GM21717 (cell line): ENCODE measurements around the gene SREBF2.
A peak's percentile ranks its signal among the peaks of the same experiment; 100 is the strongest.

ENCODE experiments used
- ATAC-seq: cut with Tn5 transposase; IDR thresholded peaks from one replicate; pipeline ENCODE4 v1.9.1; 2021; ENCODE audit warnings: mild to moderate bottlenecking, moderate library complexity; ENCODE audit not compliant: unreplicated experiment

SREBF2 gene

DNA sequence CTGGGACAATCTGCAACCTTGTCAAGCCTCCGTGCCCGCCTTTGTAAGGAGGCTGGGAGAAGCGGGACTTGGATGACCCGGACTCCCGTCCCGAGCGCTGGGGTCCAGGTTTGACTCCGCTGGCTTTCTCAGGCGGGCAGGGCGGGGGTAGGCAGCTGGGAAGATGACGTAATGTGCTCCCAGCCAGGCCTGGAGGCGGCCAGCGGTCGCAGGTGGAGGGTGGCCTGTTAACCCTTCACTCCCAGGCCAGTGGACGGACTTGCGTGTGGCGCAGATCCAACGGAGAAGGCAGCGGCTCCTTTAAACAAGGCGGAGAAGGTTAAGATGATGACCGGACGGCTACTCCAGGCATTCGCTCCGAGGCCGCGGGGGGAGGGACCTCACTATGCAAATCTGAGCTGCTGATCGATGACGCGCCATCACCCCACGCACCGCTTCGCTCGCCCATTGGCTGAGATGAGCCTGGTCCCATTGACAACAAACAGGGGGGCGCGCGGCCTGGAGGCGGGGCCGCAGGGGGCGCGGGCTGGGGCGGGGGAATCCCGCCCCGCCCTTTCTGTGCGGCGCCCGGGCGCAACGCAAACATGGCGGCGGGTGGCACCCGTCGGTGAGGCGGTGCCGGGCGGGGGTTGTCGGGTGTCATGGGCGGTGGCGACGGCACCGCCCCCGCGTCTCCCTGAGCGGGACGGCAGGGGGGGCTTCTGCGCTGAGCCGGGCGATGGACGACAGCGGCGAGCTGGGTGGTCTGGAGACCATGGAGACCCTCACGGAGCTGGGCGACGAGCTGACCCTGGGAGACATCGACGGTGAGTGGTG lies at the start of gene SREBF2:
Gene SREBF2, plus strand, starts transcription at position 553 of the 816 bp plus-strand sequence. Its CDS starts 166 bp downstream, at position 719.
- ATAC-seq: peak; percentile 70

GRCh38 chr22:41787331-41787730 lies 45.6 kb upstream of the SREBF2 start:
- ATAC-seq: no peak

DNA sequence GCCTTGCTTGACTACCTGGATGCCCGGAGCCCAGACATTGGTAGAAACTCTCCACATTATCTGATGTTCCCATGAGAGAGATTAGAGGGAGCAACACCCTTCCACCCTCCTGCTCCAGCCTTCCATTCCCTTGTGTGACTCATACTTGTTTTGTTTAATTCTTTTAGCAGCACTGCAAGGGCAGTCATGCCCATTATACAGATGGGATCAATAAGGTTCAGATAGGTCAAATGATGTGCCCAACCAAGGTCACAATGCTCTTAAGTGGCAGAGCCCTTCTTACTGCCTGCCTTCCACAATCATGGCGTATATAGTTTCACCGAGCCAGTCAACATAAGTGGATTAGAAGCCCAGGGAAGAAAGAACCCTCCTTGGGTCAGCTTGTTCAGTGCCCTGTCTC lies 39.0 kb upstream of the SREBF2 start:
- no peak for ATAC-seq

DNA sequence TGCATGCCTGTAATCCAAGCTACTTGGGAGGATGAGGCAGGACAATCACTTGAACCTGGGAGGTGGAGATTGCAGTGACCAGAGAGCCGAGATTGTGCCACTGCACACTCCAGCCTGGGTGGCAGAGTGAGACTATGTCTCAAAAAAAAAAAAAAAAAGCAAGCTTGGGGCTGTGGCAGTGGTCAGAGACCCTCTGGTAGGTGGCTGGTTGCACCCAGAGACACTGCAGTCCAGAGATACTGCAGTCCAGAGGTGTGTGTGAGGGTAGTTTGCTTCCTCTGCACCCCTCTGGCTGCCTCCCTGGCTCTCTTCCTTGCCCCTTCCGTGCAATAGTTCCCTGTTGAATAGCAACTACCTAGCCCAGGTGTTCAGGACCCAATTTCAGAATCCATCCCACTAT lies 34.2 kb upstream of the SREBF2 start:
- no peak for ATAC-seq

DNA sequence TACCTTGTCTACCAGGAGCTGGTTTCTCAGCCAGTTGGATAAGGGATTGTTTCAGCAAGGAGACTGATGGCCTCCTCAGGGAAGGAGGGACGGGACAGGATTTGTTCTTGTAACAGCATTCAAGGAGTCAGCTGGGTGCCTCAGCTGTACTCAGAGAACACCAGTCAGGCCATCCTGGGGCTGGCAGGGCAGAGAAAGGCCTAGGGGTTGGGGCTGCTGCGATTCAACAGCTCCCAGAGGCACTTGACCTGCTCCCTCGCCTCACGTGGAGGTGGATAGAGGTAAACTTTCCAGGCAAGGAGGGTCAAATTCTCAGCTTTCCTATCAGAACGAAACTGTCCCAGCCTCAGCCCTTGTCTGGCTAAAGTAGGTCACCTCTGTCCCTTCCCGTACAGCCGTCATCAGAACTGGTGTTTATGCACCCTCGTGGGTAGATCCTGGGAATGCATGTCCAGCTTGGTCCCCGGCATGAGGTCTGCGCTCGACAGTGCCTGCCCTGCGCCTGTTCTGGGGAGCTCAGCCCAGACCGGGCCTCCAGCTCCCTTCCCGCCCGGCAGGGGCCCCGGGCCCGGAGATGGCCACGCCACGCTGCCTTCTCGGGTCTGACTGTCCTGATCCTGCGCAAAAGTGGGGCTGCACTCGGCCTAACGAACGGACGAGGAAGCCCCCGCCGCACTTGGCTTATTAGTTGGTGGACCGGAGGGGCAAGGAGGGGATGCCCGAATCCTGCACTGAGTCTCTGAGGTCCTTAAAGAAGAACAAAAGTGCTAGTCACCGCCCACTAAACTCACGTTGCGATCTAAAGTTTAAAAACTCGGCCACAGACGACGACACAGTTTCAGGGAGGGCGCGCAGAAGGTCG lies 33.2 kb upstream of the SREBF2 start:
- ATAC-seq: peak; percentile 8

- ATAC-seq: peak; percentile 85
These were observed 32.4 kb upstream of the SREBF2 start, which contains the start of gene CCDC134 for GRCh38 chr22:41800348-41801146. Gene CCDC134 (plus strand): TSS chr22:41800679. CDS start chr22:41808891, 8,212 bp downstream.

DNA sequence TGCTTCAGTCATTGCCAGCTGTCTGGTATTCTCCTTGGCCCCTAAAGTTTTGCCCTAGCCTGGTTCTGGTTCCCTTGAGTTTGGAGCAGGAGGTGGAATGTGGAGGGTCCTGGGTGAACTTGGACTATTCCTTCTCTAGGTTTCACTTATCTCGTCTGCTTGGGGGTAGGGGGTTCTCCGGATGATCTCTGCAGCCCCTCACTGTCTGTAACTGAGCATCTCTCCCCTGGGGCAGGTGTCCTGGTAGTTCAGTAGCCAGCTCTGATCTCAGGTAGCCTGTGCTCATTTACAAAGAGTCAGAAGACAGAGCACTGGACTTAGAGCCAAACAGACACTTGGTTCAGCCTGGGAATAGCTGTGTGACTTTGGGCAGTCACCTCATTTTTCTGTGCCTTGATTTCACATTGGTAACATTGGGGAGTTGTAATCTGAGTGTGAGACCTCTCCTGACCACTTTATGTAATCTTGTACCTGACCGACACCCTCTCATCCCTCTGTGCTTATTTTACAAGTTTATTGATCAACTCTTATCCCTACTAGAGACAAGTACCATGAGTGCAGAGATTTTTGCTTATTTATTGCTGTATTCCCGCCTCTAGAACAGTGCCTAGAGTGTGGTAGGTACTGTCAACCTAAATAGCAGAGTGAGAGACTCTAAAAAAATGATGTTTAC lies 31.6 kb upstream of the SREBF2 start:
- ATAC-seq: no peak

DNA sequence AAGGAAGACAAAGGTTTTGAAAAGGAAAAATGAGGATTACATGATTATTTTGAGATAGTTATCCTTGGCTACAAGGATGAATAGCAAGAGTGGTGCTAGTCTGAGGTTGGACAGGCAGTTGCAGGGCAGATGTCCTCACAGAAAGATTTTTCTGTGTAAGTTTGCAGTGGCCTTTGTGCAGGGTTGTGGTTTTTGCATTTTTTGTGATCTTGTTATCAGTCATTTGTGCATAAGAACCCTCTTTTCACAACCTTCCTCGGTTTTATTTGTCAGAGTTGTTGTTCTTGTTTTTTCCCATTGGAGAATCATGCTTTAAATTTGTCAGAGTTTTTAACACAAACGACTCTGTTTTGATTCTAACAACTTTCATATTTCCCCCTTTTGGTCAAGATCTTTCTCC lies 31.0 kb upstream of the SREBF2 start:
- no peak for ATAC-seq

DNA sequence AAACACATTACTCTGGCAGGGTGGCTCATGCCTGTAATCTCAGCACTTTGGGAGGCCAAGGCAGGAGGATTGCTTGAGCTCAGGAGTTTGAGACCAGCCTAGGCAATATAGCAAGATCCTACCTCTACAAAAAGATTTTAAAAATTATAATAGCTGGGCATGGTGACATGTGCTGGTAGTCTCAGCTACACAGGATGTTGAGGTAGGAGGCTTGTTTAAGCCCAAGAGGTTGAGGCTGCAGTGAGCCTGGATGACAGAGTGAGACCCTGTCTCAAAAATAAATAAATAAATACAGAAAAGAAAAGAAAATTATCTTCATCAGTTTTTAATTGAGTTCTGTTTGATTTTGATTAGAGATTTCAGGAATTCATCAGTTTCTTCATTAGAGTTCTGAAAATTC lies 27.3 kb upstream of the SREBF2 start:
- no peak for ATAC-seq

DNA sequence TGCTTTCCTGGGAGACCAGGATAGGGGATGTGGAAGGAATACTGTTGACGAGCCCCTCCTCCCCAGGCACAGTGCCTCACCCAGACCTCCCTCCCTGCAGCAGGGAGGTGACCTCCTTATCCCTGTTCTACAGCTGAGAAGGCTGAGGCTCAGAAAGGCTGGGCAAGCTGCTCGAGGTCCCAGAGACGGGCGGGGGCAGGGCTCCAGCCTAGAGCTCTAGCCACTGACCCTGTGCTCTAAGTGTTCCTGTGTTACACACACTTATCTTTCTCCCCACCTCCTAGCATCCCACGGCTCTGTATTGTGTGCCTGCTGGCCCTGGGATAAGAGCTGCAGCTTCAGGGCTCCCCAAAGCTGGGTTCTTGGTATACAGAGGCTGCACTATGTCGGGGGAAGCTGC lies 24.5 kb upstream of the SREBF2 start:
- ATAC-seq: no peak

- no peak for ATAC-seq
These were observed 22.9 kb upstream of the SREBF2 start for GRCh38 chr22:41810022-41810421.

DNA sequence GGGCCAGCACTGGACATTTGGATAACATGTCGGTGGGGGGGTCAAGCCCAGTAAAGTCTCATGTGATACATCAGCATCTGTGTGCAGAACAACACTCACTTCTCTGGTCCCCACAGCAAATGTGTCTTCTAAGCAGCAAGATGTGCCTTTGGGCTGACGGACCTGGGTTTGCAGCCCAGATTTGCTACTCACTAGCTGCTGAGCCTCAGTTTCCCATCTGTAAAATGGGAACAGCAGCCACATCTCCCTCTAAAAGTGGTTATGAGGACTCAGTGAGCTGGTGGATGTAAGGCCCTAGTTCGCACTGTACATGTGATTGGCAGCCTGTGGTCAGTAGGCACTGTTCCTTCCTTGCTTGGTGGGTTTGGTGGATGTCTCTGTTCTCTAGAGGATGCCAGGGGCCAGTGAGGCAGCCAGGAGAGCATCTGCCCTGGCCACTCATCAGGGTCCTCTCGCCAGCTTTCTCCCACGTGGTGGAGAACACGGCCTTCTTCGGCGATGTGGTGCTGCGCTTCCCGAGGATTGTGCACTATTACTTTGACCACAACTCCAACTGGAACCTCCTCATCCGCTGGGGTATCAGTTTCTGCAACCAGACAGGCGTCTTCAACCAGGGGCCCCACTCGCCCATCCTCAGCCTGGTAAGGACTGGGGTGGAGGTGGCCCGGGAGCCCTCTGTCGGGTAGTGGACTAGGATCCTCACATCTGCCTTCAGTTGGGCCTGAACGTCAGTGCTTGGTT lies 19.9 kb upstream of the SREBF2 start:
- no peak for ATAC-seq

GRCh38 chr22:41813726-41814410 lies 19.0 kb upstream of the SREBF2 start:
- ATAC-seq: no peak

GRCh38 chr22:41815716-41816115 lies 17.2 kb upstream of the SREBF2 start:
- ATAC-seq: no peak

DNA sequence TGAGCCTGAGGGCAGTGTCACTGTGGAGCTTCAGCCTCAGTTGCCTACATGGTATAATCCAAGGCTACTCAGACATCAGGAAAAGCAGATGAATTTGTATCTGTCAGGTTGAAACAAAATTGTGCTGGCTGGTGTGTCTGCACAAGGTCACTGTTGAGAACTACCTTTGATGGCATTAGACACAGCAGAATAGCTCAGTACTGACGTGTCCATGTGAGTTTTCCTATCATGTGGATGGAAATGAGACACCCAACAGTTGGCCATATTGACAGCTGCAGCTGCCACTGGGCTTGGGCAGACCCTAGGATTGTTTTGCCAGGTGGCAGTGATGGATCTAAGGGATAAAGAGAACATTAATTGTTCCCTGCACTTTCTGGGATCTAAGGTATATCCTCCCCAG lies 16.7 kb upstream of the SREBF2 start:
- ATAC-seq: no peak

DNA sequence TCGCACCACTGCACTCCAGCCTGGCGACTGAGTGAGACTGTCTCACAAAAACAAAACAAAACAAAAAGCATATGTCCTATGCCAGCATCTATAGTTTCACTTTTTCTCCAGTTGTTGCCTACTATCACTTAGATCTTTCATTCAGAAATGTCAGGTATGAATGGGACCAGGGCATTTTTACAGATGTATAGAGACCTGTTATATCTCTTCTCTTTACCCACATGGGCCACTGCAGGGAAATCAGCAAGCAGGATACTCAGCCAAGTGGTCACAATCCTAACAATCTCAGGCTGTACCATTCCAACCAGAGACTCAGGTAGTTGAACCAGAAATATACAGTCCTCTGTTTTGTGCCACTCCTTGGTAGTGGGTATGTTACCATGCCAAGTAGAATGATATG lies 16.0 kb upstream of the SREBF2 start:
- no peak for ATAC-seq

DNA sequence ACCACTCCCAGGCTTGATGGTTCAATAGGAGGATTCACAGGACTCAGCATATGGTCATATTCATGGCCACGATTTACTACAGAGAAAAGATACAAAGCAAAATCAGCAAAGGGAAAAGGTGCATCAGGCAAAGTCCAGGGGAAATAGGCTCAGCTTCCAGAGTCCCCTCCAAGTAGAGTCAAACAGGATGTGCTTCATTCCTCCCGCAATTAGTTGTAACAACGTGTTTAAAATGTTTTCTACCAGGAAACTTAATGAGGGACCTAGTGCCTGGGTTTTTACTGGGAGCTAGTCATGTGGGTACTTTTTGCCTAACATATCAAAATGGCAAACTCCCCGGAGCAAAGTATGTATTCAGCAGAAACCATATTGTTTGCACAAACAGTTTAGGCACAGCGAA lies 14.9 kb upstream of the SREBF2 start:
- ATAC-seq: no peak

DNA sequence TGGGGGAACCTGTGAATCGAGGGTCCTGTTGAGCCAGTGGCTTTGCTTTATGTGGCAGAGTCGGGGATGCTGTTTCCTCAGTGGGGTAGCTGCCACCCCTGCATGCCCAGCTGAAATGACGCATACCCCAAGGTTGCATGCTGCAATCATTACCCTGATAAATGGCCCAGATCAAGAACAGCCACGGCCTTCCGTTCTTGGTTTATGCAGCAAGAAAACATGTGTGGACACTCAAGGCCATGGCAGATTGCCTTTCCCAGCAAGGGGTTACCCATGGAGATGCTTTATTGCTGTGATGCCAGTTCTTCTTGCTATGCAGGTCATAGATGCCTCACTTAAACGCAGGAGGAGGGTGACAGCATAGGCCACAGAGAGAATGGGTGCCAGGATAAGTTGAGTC lies 14.3 kb upstream of the SREBF2 start:
- ATAC-seq: no peak

DNA sequence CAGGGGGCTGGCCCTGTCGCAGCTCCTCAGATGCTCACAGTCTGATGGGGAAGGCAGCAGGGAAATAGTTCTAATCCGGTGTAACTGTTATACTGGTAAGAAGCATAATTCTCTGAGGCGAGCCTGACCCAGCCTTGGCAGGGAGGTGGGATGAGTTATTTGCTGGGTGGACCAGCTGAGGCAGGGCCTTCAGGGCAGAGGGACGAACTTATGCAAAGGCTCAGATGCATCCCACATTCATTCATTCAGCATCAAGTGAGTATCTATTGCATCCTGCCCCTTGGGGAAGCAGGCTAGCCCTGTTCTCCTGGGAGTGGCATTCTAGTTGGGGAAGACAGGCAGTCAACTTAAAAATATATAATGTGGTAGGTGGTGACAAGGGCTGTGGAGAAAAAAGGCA lies 13.6 kb upstream of the SREBF2 start:
- no peak for ATAC-seq
